SH-SY5Y (cell line): ENCODE data around the gene TTC28.

Source experiments
- GATA2 ChIP-seq: IDR thresholded peaks from 2 replicates; pipeline ENCODE4 v1.6.1; 2011; ENCODE audit warnings: mild to moderate bottlenecking, low read depth, low read length
- GATA3 ChIP-seq: IDR thresholded peaks from 2 replicates; pipeline ENCODE4 v1.6.1; 2011; ENCODE audit warnings: low read depth, mild to moderate bottlenecking, low read length, moderate library complexity

GRCh38 chr22:28025866-28026575 lies 653.6 kb downstream of the TTC28 start:
- TF ChIP-seq GATA3 (no peak), GATA2 (no peak)
